Gastrocnemius medialis (tissue), 4 donors: ENCODE results near the gene NOTCH1.

Source experiments
- POLR2A ChIP-seq, 2 donors: fragments of 450-650 bp; IDR thresholded peaks; one replicate each; pipeline ENCODE4 v1.6.1; 2017; ENCODE audit warnings: antibody characterized with exemption in 2 of 2, mild to moderate bottlenecking in 2 of 2, moderate library complexity in 2 of 2
- TF ChIP-seq, protein P1 (sequence below), 5 experiments: fragments of 450-650 bp in 3 of 5; fragments of 200-600 bp in 2 of 5; sonication (generic) in 2 of 5; IDR thresholded peaks in 4 of 5; conservative IDR thresholded peaks in 1 of 5; 1 replicate in 4 of 5; 2 replicates in 1 of 5; pipeline ENCODE4 v1.5.1; 2016 to 2019; ENCODE audit warnings: antibody characterized with exemption in 5 of 5, mild to moderate bottlenecking in 3 of 5, moderate library complexity in 3 of 5

DNA sequence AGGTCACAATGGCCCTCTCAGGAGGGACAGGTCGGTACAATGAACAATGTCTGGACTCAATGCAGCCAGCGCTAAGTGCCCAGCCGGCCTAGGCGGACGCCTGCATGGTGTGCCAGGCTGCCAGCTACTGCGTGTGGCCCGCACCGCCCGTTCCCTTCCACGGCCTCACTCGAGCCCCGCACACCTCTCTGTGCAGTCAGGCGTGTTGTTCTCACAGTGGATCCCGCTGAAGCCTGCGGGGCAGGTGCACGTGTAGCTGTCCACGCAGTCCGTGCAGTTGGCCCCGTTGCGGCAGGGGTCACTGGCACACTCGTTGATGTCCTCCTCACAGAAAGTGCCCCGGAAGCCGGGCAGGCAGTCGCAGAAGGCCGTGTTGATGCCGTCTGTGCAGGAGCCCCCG, 36.3 kb downstream of the NOTCH1 start:
- no peak for TF ChIP-seq POLR2A (IDR thresholded peaks at IDR 0.05)
- TF ChIP-seq, protein P1, sequence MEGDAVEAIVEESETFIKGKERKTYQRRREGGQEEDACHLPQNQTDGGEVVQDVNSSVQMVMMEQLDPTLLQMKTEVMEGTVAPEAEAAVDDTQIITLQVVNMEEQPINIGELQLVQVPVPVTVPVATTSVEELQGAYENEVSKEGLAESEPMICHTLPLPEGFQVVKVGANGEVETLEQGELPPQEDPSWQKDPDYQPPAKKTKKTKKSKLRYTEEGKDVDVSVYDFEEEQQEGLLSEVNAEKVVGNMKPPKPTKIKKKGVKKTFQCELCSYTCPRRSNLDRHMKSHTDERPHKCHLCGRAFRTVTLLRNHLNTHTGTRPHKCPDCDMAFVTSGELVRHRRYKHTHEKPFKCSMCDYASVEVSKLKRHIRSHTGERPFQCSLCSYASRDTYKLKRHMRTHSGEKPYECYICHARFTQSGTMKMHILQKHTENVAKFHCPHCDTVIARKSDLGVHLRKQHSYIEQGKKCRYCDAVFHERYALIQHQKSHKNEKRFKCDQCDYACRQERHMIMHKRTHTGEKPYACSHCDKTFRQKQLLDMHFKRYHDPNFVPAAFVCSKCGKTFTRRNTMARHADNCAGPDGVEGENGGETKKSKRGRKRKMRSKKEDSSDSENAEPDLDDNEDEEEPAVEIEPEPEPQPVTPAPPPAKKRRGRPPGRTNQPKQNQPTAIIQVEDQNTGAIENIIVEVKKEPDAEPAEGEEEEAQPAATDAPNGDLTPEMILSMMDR (IDR thresholded peaks at IDR 0.05 in 4 of 5, conservative IDR thresholded peaks at IDR 0.05 in 1 of 5) = no peak
